ENCODE data around the gene SV2C. TPM values are rescaled to one million over a fixed set of nuclear protein-coding genes. Genes with fewer than 3 reads are reported as not detected.
"Not testable (repeated sequence)": the region's sequence is repeated elsewhere in the genome, so short reads cannot be mapped to it uniquely, and the experiment has no call there.

Gene SV2C
- total RNA-seq, 1 donor from 2014 or later, result not detected

DNA sequence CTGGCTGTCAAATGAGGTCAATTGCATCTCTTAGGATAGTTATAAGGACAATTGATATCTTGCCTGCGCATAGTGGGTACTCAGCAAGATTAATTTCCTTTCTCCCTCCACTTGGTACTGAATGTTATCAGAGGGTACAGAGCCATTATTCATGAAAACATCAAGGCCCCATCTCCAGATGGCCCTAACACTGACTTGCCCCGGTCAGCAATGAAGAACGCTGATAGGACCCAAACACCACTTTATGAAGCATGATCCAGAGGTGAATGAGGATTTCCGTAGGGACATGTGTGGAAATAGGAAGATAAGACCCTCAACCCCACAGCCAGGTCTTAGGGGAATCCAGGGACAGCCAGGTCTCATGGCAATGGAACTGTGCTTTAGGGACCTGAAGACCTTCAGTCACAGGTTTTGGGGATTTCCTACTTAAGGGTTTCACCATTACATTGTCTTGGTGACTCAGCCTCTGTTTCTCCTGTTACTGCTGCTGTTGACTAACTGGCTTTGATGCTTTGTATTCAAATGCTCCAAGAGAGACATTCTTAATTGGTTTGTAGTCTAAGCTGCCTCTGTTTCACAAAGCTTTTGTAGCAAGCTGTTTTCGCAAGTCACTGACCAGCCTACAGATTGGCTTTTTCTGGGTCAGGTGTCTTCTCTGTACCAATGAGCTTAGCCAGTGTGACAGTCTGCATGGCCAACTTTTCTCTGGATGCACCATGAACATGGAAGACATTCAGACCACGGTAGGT, 284.6 kb downstream of the SV2C start:
- Histone ChIP-seq H3K4me3 (ENCODE audit: low read depth, low read length) (no peak overlapping the region), H3K27me3 (ENCODE audit: control insufficient read depth, insufficient read depth, low read length) (no peaks in the 10 kb centered on the region), H3K36me3 (ENCODE audit: control insufficient read depth, insufficient read depth, low read length) (no peaks in the 10 kb centered on the region)
- TF ChIP-seq CTCF (IDR thresholded peaks at IDR 0.05; ENCODE audit: insufficient read depth, low read length, severe bottlenecking), result no peak
- no peak for FAIRE-seq
- peak; percentile 92 for DNase-seq (ENCODE audit: low read depth)

DNA sequence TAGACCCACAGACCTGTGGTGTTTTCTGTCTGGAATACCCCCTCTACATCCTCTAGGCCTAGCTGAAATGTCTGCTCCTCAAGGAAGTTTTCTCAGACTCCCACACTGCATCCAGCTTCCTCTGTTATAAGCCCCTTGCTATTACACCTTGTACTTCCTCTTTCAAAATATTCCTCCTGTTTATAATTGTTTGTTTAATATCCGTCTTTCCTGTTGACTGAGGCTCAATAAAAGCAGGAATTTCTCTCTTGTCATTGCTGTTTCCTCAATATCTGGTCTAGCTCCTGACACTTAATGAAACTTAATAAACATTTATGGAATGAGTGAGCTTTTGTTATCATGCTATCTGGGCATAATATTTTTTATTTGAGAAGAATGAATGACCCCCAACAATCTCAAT, 285.8 kb downstream of the SV2C start:
- H3K4me3 ChIP-seq (ENCODE audit: low read depth, low read length), result no peak overlapping the region
- TF ChIP-seq CTCF (IDR thresholded peaks at IDR 0.05; ENCODE audit: insufficient read depth, low read length, severe bottlenecking), result no peak
- DNase-seq (ENCODE audit: low read depth) (no peak), FAIRE-seq (no peak)
- H3K36me3 ChIP-seq (ENCODE audit: control insufficient read depth, insufficient read depth, low read length), result no peaks in the 10 kb centered on the region
- no peaks in the 10 kb centered on the region for H3K27me3 ChIP-seq (ENCODE audit: control insufficient read depth, insufficient read depth, low read length)

DNA sequence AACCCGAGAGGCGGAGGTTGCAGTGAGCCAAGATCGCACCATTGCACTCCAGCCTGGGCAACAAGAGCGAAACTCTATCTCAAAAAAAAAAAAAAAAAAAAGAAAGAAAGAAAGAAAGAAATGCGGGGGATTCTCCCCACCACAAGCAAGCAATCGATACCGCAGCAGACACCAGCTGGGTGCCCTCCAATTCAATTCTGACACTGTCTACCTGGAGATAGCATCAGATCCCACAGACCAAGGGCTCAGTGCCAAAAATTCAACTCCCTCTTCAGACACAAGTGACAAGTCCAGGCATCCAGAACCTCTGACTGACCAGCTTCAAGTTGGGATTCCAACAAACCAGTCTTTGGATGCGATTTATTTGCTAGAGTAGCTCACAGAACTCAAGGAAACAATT, 286.5 kb downstream of the SV2C start:
- not testable (repeated sequence) for FAIRE-seq

GRCh38 chr5:76371960-76372322, 288.8 kb downstream of the SV2C start:
- Histone ChIP-seq H3K4me3 (ENCODE audit: low read depth, low read length) (no peak overlapping the region), H3K27me3 (ENCODE audit: control insufficient read depth, insufficient read depth, low read length) (no peaks in the 10 kb centered on the region), H3K36me3 (ENCODE audit: control insufficient read depth, insufficient read depth, low read length) (no peaks in the 10 kb centered on the region)
- no peak for TF ChIP-seq CTCF (IDR thresholded peaks at IDR 0.05; ENCODE audit: insufficient read depth, low read length, severe bottlenecking)
- peak; percentile 36 for DNase-seq (ENCODE audit: low read depth)
- FAIRE-seq, result no peak

More for the DNA sequence above, 286.5 kb downstream of the SV2C start:
- H3K36me3 ChIP-seq (ENCODE audit: control insufficient read depth, insufficient read depth, low read length); H3K4me3 ChIP-seq (ENCODE audit: low read depth, low read length); H3K27me3 ChIP-seq (ENCODE audit: control insufficient read depth, insufficient read depth, low read length); DNase-seq (ENCODE audit: low read depth): not testable (repeated sequence)

GRCh38 chr5:76372323-76373054, 289.3 kb downstream of the SV2C start:
- Histone ChIP-seq H3K27me3 (ENCODE audit: control insufficient read depth, insufficient read depth, low read length) (no peaks in the 10 kb centered on the region), H3K36me3 (ENCODE audit: control insufficient read depth, insufficient read depth, low read length) (no peaks in the 10 kb centered on the region), H3K4me3 (ENCODE audit: low read depth, low read length) (no peak overlapping the region)
- peak; percentile 96 for DNase-seq (ENCODE audit: low read depth)
- no peak for TF ChIP-seq CTCF (IDR thresholded peaks at IDR 0.05; ENCODE audit: insufficient read depth, low read length, severe bottlenecking)
- peak; percentile 40 for FAIRE-seq

- no peak for TF ChIP-seq CTCF (IDR thresholded peaks at IDR 0.05; ENCODE audit: insufficient read depth, low read length, severe bottlenecking)
- Histone ChIP-seq H3K4me3 (ENCODE audit: low read depth, low read length) (no peak overlapping the region), H3K36me3 (ENCODE audit: control insufficient read depth, insufficient read depth, low read length) (no peaks in the 10 kb centered on the region), H3K27me3 (ENCODE audit: control insufficient read depth, insufficient read depth, low read length) (no peaks in the 10 kb centered on the region)
- DNase-seq (ENCODE audit: low read depth), result peak; percentile 22
- no peak for FAIRE-seq
Observed at GRCh38 chr5:76376148-76376865, 293.1 kb downstream of the SV2C start.

All from bronchial epithelial cell (primary cell).